HG02678 (cell line): ENCODE measurements around the gene TMEM150B.
A peak's percentile ranks its signal among the peaks of the same experiment; 100 is the strongest.
"Not testable (repeated sequence)": the region's sequence is repeated elsewhere in the genome, so short reads cannot be mapped to it uniquely, and the experiment has no call there.

Experiments used
- ATAC-seq: cut with Tn5 transposase; IDR thresholded peaks from one replicate; pipeline ENCODE4 v1.9.1; 2021; ENCODE audit warnings: mild to moderate bottlenecking, moderate library complexity; ENCODE audit not compliant: unreplicated experiment

TMEM150B gene

GRCh38 chr19:55339889-55340783 is 15.0 kb upstream of the TMEM150B start:
- ATAC-seq: no peak

GRCh38 chr19:55339105-55339888 is 14.2 kb upstream of the TMEM150B start, which contains the start of gene KMT5C:
Gene KMT5C (plus strand): TSS chr19:55339876. CDS start chr19:55341937, 2,061 bp downstream.
- peak; percentile 80 for ATAC-seq

GRCh38 chr19:55336101-55336500 is 11.0 kb upstream of the TMEM150B start:
- ATAC-seq: no peak

- no peak for ATAC-seq
Observed at GRCh38 chr19:55333870-55334269, 8.7 kb upstream of the TMEM150B start.

GRCh38 chr19:55329791-55330190 is 4.7 kb upstream of the TMEM150B start:
- ATAC-seq: not testable (repeated sequence)

- ATAC-seq: not testable (repeated sequence)
Observed at GRCh38 chr19:55328774-55329318, 3.7 kb upstream of the TMEM150B start.

GRCh38 chr19:55324662-55325061 is 479 bp downstream of the TMEM150B start:
- no peak for ATAC-seq

GRCh38 chr19:55322204-55322885 is 2.8 kb downstream of the TMEM150B start:
- no peak for ATAC-seq

GRCh38 chr19:55321466-55322137 is 3.5 kb downstream of the TMEM150B start:
- ATAC-seq: no peak

- ATAC-seq: no peak
Observed at GRCh38 chr19:55320844-55321419, 4.2 kb downstream of the TMEM150B start.

GRCh38 chr19:55319785-55320184 is 5.4 kb downstream of the TMEM150B start:
- ATAC-seq: no peak

- ATAC-seq: no peak
Observed at GRCh38 chr19:55316646-55317045, 8.5 kb downstream of the TMEM150B start.

GRCh38 chr19:55315956-55316525 is 9.1 kb downstream of the TMEM150B start:
- ATAC-seq: no peak

- no peak for ATAC-seq
Observed at GRCh38 chr19:55314396-55314795, 10.7 kb downstream of the TMEM150B start.

GRCh38 chr19:55312621-55313512 is 12.3 kb downstream of the TMEM150B start:
- no peak for ATAC-seq

GRCh38 chr19:55311797-55312196 is 13.3 kb downstream of the TMEM150B start:
- ATAC-seq: no peak

GRCh38 chr19:55311397-55311796 is 13.7 kb downstream of the TMEM150B start:
- ATAC-seq: no peak

GRCh38 chr19:55310498-55310897 is 14.6 kb downstream of the TMEM150B start:
- ATAC-seq: no peak

GRCh38 chr19:55309448-55309847 is 15.7 kb downstream of the TMEM150B start:
- ATAC-seq: no peak
